Mammary microvascular endothelial cell (primary cell): ENCODE results near the gene RIPOR2. TPM values are rescaled to one million over a fixed set of nuclear protein-coding genes. Genes with fewer than 3 reads are reported as not detected.

Experiments used
- total RNA-seq: library from RNA; depleted of rRNA; stranded (reverse); fragments of >200 nt; gene quantifications from 2 replicates; pipeline ENCODE4 v1.2.3, GENCODE V29; 2015

Gene RIPOR2, protein sequence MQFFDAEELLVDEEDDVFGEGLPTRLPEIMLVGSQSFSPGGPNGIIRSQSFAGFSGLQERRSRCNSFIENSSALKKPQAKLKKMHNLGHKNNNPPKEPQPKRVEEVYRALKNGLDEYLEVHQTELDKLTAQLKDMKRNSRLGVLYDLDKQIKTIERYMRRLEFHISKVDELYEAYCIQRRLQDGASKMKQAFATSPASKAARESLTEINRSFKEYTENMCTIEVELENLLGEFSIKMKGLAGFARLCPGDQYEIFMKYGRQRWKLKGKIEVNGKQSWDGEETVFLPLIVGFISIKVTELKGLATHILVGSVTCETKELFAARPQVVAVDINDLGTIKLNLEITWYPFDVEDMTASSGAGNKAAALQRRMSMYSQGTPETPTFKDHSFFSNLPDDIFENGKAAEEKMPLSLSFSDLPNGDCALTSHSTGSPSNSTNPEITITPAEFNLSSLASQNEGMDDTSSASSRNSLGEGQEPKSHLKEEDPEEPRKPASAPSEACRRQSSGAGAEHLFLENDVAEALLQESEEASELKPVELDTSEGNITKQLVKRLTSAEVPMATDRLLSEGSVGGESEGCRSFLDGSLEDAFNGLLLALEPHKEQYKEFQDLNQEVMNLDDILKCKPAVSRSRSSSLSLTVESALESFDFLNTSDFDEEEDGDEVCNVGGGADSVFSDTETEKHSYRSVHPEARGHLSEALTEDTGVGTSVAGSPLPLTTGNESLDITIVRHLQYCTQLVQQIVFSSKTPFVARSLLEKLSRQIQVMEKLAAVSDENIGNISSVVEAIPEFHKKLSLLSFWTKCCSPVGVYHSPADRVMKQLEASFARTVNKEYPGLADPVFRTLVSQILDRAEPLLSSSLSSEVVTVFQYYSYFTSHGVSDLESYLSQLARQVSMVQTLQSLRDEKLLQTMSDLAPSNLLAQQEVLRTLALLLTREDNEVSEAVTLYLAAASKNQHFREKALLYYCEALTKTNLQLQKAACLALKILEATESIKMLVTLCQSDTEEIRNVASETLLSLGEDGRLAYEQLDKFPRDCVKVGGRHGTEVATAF
- total RNA-seq = 0.33 and 1.0 TPM in 2 replicates

DNA sequence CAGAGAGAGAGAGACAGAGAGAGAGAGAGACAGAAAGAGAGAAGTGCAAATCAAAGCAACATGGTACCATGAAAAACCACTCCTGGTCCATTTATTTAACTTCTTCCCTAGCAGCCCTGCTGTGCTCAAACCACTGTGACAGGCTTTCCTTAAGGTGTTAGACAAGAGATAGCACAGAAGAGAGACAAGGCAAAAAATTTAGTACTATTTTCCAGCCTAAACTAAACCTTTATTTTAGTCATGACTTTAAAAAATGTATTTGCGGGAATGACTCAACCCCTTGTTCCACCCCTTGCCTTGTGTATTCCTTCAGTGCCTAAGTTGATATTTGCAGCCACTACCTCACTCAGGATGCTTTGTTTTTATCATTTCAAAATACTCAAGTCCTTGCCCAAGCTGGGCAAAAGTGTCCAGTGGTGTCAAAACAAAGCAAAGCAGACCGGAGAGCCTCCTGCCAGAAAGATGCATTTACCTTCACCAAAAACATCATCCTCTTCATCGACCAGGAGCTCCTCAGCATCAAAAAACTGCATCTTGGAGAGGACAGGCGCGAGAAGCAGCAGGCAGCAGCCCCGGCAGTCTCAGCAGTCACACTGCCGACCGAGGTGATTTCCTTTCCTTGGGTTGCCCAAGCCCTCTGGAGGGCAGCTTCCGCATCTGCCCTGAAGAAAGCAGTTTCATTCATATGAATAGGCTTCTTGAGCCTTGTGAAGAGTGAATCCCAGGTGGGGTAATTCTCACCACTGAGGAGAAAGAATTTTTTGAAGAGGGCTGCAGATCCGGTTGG, at the start of gene RIPOR2:
RIPOR2 (minus strand) TSS at position 595 of the 787 bp plus-strand sequence; CDS start at position 533, 62 bp downstream.

DNA sequence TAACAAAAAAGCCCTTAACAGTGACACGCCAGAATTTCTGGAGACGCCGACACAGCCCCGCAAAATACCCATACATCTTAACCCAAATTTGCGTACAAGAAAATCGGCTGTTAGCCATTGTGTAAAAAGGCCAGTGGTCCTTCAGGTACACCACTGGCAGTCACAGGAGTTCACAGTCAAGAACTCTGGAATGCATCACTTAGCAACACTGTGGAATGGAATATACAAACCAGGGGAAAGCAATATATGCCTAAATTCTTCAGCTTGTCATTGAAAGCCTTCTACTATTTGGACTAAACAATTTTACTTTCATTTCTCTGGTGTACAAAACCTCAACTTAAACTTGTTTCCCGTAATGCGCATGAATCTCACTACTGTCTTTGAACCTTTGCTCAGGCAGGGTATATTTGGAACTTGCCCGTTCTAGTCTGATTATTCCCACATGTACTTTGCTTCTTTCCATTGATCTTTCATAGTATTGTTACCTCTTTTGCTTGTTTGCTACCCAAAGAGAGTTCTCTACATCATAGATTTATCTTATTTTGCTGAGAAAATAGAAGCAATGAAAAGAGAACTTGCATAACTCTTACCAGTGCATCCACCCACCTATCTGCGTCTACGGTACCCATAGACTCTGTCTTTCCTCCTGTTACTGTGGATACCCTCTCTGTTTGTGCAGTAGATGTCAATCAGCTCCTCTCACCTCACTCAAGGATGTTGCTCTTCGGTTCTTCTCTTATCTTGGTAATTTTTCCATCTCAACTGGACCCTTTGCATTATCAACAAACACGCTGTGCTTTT, 136.8 kb downstream of the RIPOR2 start, which contains the start of gene ARMH2:
ARMH2 (minus strand) TSS at position 178 of the 801 bp plus-strand sequence; CDS start at position 118, 60 bp downstream.

DNA sequence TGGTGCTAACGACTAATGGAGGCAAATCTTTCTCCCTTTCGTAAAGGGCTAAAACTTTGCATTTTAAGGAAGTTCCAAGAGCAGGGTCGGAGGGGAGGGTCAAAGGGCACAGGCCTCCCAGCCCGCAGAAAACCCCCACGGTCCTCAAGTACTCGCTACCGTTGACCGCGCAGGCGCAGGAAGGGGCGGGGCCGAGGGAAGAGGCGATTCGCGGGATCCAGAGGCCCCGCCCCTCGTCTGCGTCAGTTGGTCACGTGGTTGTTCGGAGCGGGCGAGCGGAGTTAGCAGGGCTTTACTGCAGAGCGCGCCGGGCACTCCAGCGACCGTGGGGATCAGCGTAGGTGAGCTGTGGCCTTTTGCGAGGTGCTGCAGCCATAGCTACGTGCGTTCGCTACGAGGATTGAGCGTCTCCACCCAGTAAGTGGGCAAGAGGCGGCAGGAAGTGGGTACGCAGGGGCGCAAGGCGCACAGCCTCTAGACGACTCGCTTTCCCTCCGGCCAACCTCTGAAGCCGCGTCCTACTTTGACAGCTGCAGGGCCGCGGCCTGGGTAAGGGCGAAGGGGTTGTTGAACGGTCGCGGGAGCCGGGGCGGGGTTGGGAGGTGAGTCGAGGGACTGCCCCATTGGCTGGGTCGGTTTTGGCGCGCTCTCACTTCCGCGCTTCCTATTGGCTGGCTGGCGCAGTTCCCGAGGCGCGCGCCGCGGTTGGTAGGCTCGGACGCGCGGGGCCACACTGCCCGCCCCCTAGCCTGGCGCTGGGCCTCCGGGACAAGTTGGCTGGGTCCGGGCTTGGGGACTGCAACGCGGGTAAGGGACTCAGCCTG, 160.9 kb downstream of the RIPOR2 start, which contains the start of gene GMNN:
GMNN (plus strand) TSS at position 242 of the 824 bp plus-strand sequence. CDS start 2,310 bp downstream, outside the sequence.

Other genes starting within 250 kb of the RIPOR2 start
- gene C6orf62, start 216.8 kb downstream of the RIPOR2 start, total RNA-seq = 110 and 115 TPM in 2 replicates
- 39.8 and 46.0 TPM in 2 replicates for gene GMNN, start 161.0 kb downstream of the RIPOR2 start, total RNA-seq
- not detected in 2 replicates for gene ARMH2, start 137.0 kb downstream of the RIPOR2 start, total RNA-seq